GM19239 (cell line): ENCODE results near the gene DDX41.

Experiments used
- DNase-seq: peaks from one replicate; pipeline ENCODE4 v3.0.0; 2011; ENCODE audit warnings: low spot score; ENCODE audit not compliant: insufficient read length
- FAIRE-seq: peaks from 2 replicates; lab custom pipeline; 2011; peaks lifted over from hg19 to GRCh38; lab: Jason Lieb, UNC

Gene DDX41

DNA sequence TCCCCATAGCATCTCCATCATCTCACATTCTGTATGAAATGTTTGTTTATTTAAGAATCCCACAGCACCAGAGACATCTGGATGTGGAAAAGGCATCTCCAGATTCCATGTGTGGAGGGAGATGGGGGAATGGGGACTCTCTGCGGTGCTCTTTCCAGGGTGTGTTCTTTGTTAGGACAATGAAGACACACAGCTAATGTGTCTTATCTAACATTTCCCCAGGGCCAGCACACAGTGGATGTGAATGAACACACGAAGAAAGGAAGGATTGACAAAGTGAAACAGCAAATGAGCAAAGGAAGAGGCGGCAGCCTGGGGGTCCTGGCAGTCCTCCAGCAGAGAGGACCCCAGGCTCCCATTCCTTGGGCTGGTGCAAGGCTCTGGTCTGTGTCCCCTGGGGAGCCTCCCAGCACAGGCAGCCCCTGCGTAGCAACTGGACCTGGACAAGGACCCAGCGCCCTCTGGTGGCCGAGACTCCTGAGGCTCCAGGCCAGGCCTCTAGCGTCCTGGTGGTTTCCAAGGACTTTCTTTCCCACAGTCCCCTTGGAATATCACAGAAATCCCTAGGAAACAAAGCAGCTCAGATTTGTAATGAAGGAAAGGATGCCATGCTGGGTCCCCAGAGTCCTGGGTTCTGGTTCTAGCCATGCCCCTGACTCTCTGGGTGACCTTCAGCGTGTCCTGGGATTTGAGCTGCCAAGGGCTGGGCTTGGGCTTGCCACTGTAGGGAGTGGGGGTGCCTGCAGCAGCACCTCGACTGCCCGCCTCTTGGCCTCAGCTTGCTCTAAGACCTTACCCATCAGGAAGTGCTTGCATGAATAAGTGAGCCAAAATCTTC, 15.9 kb downstream of the DDX41 start:
- FAIRE-seq (peak; percentile 87), DNase-seq (no peak)

GRCh38 chr5:177499842-177500241, 16.9 kb downstream of the DDX41 start:
- FAIRE-seq (no peak), DNase-seq (no peak)

DNA sequence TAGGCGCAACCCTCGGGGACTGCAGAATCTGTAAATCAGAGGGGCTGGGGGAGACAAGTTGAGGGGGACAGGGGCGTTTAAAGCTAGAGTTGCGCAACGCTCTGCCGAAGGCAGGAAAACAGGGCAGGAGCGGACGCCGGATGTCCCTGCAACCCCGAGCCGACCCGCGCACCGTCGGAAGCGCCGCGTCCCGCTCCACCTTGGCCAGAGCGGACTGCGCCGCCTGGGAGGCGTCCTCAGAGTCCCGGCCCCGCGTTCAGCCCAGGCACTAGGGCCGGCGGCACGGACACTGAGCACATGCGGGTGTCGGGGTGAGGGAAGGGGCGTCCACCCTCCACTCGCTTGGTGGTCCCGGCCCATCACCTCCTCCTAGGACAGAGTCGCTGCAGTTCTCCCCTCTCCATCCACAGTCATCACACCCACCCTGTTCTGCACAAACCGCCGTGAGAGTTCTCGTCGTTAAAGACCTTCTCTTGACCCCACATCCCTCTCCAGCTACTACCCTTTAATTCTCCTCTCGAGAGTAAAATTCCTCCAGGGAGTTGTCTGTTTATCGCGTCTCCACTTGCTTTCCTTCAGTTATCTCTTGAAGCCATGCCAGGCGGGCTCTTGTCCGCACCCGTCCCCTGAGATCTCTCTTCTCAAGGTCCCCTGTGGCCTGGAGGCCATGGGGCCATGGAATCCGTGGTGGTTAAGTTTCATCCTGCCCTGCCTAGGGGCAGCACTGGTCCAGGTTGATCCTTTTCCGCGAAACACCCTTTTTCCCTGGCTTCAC, 18.6 kb downstream of the DDX41 start:
- DNase-seq = no peak

GRCh38 chr5:177497292-177498012, 19.3 kb downstream of the DDX41 start, which contains the start of gene PDLIM7:
PDLIM7 (minus strand) TSS chr5:177497604; CDS start chr5:177496512, 1,092 bp downstream.
- FAIRE-seq (peak; percentile 91), DNase-seq (peak; percentile 98)

More for the DNA sequence above, 18.6 kb downstream of the DDX41 start:
- no peak for FAIRE-seq

GRCh38 chr5:177496727-177497291, 20.0 kb downstream of the DDX41 start:
- DNase-seq (no peak), FAIRE-seq (no peak)

GRCh38 chr5:177496070-177496726, 20.6 kb downstream of the DDX41 start:
- no peak for DNase-seq
- no peak for FAIRE-seq

- FAIRE-seq = no peak
- no peak for DNase-seq
These were observed 21.3 kb downstream of the DDX41 start for GRCh38 chr5:177495243-177496060.

DNA sequence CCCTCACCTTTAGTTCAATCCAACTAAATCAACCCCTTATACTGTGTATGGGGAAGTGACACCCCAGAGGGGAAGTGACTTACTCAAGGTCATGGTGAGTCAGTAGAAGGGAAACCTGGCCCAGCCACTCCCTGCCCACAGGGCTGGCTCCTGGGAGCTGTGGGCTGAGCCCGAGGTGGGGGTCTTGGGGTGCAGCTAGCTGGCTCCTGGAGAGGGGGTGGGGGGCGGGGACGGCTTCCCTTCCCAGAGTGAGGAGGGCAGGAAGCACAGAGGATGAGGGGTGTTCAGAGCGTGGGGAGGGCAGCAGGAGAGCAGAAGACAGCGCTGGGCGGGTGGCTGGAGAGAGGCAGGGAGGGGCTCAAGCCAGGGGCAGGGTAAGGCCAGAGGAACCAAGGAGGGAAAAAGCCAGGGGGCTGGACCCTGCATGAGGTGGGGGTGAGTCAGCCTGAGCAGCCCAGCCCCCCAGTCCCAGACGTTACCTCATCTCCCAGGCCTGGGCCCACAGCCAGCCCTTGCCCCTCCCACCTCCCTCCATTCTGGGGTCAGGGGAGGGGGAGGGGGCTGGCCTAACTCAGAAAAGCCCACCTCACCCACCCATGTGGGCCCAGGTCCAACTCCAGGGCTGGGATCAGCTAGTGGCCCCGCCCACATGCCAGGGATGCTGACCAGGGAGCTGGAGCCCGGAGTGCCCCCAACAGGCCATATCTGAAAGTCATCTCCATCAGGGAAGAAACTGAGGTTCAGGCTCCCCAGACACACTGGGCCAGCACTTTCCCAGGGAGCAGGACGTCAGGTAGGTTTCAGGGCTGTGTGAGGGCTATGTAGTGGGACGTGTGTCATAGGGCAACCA, 22.2 kb downstream of the DDX41 start:
- FAIRE-seq (no peak), DNase-seq (no peak)

DNA sequence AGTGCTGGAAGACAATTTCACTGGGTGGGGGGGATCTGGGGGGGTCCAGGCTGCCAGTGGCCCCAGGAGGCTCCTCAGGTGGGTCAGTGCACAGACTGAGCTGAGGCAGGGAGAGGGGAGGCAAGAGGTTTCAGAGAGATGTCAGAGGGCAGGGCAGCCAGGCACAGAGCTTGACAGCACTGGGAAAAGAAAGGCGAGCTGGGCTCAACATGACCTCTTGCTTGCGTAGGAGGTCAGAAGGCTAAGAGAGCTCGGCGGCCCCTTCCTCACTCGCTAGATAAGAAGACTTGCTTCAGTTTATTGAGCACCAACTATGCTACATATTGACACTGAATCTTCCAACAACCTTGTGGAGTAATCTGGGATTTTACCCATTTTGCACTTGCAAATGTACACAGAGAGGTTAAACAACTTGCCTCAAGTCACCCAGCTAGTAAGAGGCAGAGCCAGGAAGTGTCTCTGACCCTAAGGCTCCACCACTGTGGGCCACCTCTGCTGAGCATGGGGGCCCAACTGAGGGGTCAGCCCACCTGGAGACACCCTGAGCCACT, 22.9 kb downstream of the DDX41 start:
- DNase-seq (no peak), FAIRE-seq (no peak)

DNA sequence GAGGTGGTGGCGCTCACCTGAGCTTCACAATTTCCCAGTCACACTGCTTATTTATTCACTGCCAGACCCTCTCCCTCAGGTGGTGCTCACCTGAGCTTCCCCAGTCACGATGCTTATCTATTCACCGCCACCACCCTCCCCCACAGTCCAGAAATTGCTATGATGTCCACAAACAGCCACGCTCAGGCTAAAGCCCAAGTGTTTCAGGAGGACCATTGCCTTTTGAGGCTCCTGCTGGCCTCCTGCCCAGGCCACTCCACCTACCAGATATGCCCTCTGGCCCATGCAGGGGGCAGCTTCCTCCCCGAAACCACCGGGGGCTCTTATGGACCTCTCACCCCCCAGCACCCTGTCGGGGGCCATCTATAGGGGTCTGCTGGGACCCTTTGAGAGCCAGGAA, 23.9 kb downstream of the DDX41 start:
- no peak for DNase-seq
- FAIRE-seq = no peak

- FAIRE-seq (no peak), DNase-seq (no peak)
These were observed 24.6 kb downstream of the DDX41 start for GRCh38 chr5:177491983-177492746.

DNA sequence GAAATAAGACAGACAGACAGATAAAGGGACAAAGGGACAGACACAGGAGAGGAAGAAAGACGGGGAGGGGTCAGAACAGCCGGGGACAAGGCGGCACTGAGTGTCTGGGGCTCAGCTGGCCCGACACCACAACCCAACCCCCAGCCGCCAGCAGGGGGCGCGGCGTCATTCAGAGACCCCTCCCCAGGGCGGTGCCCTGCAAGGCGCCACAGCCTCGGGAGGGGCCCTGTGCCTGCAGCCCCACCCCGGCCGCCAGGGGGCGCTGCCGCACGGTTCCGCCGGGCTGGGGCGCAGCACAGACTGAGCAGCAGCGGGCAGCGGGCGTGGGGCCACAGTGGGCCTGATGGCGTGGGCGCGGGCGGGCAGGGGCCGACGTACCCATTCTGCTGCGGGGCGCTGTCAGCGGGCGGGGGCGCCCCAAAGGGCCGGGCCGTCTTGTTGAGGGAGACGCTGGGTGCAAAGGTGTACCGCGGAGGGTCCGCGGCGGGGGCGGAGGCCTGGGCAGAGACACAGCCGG, 25.3 kb downstream of the DDX41 start:
- FAIRE-seq (no peak), DNase-seq (no peak)

DNA sequence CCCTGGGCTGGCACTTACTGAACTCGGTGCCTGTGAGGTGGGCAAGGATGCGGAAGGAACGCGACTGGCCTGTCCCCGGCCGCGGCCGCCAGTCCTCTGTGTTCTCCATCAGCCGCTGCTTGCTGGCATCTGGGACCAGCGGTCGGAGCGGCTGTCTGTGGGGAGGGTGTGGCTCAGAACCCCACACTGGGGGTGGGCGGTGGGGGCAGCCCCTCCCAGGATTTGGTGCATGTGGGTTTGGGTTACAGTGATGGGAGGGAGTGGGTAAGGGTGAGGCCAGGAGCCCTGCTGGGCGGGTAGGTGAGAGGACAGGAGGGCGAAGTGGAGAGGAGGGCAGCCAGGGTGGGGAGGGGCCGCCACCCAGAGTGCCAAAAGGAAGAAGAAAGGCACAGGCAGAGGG, 25.8 kb downstream of the DDX41 start:
- FAIRE-seq (no peak), DNase-seq (no peak)

DNA sequence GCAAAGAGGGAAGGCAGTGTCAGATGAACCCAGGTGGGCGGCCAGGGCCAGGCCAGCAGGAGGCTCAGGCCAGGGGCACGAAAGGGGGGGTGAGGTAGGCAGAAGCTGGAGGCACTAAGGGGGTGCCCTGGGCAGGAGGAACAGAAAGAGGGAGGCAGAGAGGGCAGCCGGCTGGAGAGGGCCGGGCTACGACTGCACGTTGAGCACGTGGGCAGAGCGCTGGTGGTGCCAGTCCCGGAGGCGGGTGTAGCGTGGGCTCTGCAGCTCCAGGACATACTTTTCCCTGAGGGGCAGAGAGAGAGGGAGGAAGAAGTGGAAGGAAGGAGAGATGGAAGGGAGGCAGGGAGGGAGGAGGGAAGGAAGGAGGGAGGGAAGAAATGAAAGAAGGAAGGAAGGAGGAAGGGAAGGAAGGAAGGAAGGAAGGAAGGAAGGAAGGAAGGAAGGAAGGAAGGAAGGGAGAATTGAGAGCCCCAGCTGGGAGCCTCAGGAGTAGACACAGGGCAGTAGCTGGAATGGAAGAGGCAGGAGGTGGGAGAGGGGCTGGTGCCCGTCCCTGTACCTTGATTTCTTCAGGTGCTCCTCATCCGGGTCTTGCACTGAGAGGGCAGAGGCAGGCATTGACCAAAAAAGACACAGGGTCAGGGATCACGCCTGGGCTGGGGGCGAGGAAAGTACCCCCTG, 26.3 kb downstream of the DDX41 start:
- no peak for FAIRE-seq

GRCh38 chr5:177489119-177489716, 27.5 kb downstream of the DDX41 start:
- DNase-seq (no peak), FAIRE-seq (no peak)

More for the DNA sequence above, 26.3 kb downstream of the DDX41 start:
- no peak for DNase-seq

GRCh38 chr5:177487975-177488374, 28.8 kb downstream of the DDX41 start:
- FAIRE-seq (no peak), DNase-seq (no peak)
